Activated CD4-positive, alpha-beta memory T cell treated with anti-CD3 and anti-CD28 coated beads for 36 hours (primary cell): ENCODE results near the gene GREM1. TPM values are rescaled to one million over a fixed set of nuclear protein-coding genes. Genes with fewer than 3 reads are reported as not detected.

ENCODE experiments used
- CTCF ChIA-PET: fragments of 350-600 bp; sonication (Branson Sonifier 250); formaldehyde crosslinking; loops from one replicate; lab custom pipeline; 2021; ENCODE audit warnings: antibody characterized with exemption, inconsistent platforms; lab: Charles Lee
- POLR2A ChIA-PET: fragments of 350-600 bp; sonication (Branson Sonifier 250); formaldehyde crosslinking; loops from one replicate; lab custom pipeline; 2021; ENCODE audit warnings: antibody characterized with exemption; lab: Charles Lee
- DNase-seq: peaks from one replicate; pipeline ENCODE4 v3.0.0-alpha.2; 2020
- H3K27ac Mint-ChIP-seq: one replicate; pipeline ENCODE4 v1.8.0; 2021; ENCODE audit warnings: mixed read lengths
- H3K27me3 Mint-ChIP-seq: one replicate; pipeline ENCODE4 v1.8.0; 2021; ENCODE audit warnings: mixed read lengths
- H3K36me3 Mint-ChIP-seq: one replicate; pipeline ENCODE4 v1.8.0; 2021; ENCODE audit warnings: mixed read lengths
- H3K4me1 Mint-ChIP-seq: one replicate; pipeline ENCODE4 v1.8.0; 2021; ENCODE audit warnings: low read depth, mixed read lengths
- H3K4me3 Mint-ChIP-seq: one replicate; pipeline ENCODE4 v1.8.0; 2021; ENCODE audit warnings: mild to moderate bottlenecking, mixed read lengths
- H3K9me3 Mint-ChIP-seq: one replicate; pipeline ENCODE4 v1.8.0; 2021; ENCODE audit warnings: mixed read lengths
- intact Hi-C: fragments of 100-400 bp; cut with micrococcal nuclease; formaldehyde crosslinking; loops from one replicate; pipeline ENCODE4 v1.15.1; 2023
- total RNA-seq, 2 experiments: library from RNA; stranded (reverse); gene quantifications; one replicate each; pipeline ENCODE4 v1.2.3, GENCODE V29; 2021

Gene GREM1
- total RNA-seq, 2 experiments from 2014 or later, result not detected

DNA sequence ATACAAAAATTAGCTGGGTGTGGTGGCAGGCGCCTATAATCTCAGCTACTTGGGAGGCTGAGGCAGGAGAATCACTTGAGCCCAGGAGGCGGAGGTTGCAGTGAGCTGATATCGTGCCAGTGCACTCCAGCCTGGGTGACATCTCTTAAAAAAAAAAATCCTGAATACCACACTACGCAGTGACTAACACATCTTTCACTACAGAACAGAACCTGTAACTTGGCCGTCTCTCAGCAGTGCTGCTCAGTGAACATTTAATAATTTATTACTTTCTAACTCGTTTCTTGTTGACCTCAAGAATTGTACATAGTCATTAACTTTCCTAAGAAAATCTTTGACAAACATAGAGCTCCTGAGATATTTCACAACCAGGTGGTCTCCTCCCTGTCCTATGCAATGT is 3.8 kb downstream of the GREM1 start:
- H3K36me3 Mint-ChIP-seq, result peaks cover 2% of the 10 kb centered on the region
- H3K27me3 Mint-ChIP-seq, result peaks cover 68% of the 10 kb centered on the region
- H3K4me1 Mint-ChIP-seq, result peaks cover 27% of the 10 kb centered on the region
- POLR2A ChIA-PET, result no interaction called here
- CTCF ChIA-PET, result interaction anchor here (2.8 kb wide), 1 partner anchor 59 kb away, joined by 8 read pairs; no protein-coding TSS in a partner anchor
- H3K4me3 Mint-ChIP-seq, result no peak overlapping the region
- intact Hi-C loops, result no loop called here
- peaks cover 2% of the 10 kb centered on the region for H3K9me3 Mint-ChIP-seq
- no peak overlapping the region for H3K27ac Mint-ChIP-seq
- DNase-seq, result no peak

DNA sequence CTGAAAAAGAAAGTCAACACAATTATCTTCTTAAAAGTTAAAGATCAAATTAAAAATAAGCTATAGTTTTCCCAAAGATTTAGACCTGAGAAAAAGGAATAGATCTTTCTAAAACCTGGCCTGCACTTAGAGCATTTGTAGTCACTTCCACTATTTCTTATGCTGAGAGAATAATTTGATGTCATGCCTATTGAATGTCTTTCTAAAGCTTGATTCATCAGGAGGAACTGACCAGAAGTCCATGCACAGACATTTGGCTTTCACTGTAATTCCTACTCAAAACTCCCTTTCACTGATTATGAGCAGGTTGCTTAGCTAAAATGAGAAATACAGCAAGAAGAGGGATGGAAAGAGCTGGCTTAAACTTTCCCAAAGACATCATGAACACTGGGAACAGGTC is 4.3 kb downstream of the GREM1 start:
- POLR2A ChIA-PET, result no interaction called here
- CTCF ChIA-PET, result interaction anchor here (2.8 kb wide), 1 partner anchor 59 kb away, joined by 8 read pairs; no protein-coding TSS in a partner anchor
- H3K4me3 Mint-ChIP-seq, result no peak overlapping the region
- peaks cover 2% of the 10 kb centered on the region for H3K9me3 Mint-ChIP-seq
- DNase-seq, result no peak
- no peak overlapping the region for H3K27ac Mint-ChIP-seq
- intact Hi-C loops, result no loop called here
- peaks cover 2% of the 10 kb centered on the region for H3K36me3 Mint-ChIP-seq
- H3K27me3 Mint-ChIP-seq, result peaks cover 68% of the 10 kb centered on the region
- H3K4me1 Mint-ChIP-seq, result peaks cover 21% of the 10 kb centered on the region

DNA sequence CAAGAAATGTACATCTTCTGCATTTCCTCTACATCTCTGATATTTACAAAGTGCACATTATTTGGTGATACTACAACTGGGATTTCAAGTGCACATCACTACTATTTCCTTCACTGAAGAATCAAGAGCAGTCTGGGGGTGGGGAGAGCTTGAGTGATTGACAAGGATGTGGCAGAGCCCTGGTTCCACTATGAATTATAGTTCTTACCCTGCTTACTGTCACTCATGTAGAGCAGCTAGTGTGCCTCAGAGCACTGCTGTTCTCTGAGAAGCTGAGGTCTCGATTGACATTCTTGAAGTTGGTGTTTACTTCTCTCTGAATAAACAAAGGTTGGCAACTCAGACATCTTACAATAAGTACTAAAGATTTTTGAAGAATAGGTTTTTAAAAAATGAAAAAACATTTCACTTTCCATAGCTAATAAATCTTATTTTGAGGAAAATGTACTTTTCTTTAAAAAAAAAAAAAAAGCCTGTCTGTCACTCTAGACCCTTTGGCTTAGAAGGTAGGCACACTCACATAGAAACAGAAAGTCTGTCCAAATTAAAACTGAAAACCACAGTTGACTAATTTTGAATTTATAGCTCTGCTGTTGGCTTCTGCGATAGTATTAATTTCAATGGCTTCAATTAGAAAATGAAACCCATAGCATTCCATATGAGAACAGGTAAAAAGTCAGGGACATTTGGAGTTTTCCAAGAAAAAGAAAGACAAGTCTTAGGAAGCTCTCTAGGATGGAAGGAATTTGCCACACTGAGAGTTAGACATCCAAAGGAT is 5.6 kb downstream of the GREM1 start:
- peaks cover 2% of the 10 kb centered on the region for H3K36me3 Mint-ChIP-seq
- ChIA-PET CTCF (interaction anchor here (2.8 kb wide), 1 partner anchor 61 kb away, joined by 8 read pairs; no protein-coding TSS in a partner anchor), POLR2A (no interaction called here)
- peaks cover 65% of the 10 kb centered on the region for H3K27me3 Mint-ChIP-seq
- DNase-seq, result no peak
- H3K4me1 Mint-ChIP-seq, result peaks cover 16% of the 10 kb centered on the region
- no peak overlapping the region for H3K27ac Mint-ChIP-seq
- intact Hi-C loops, result no loop called here
- H3K4me3 Mint-ChIP-seq, result no peak overlapping the region
- peaks cover 2% of the 10 kb centered on the region for H3K9me3 Mint-ChIP-seq

- no peak overlapping the region for H3K4me3 Mint-ChIP-seq
- no peaks in the 10 kb centered on the region for H3K4me1 Mint-ChIP-seq
- no peak for DNase-seq
- CTCF ChIA-PET, result no interaction called here
- peaks cover 2% of the 10 kb centered on the region for H3K9me3 Mint-ChIP-seq
- no peak overlapping the region for H3K27ac Mint-ChIP-seq
- POLR2A ChIA-PET, result no interaction called here
- intact Hi-C loops, result no loop called here
- no peaks in the 10 kb centered on the region for H3K36me3 Mint-ChIP-seq
- peaks cover 35% of the 10 kb centered on the region for H3K27me3 Mint-ChIP-seq
Observed at GRCh38 chr15:32729700-32730395, 12.0 kb downstream of the GREM1 start.

DNA sequence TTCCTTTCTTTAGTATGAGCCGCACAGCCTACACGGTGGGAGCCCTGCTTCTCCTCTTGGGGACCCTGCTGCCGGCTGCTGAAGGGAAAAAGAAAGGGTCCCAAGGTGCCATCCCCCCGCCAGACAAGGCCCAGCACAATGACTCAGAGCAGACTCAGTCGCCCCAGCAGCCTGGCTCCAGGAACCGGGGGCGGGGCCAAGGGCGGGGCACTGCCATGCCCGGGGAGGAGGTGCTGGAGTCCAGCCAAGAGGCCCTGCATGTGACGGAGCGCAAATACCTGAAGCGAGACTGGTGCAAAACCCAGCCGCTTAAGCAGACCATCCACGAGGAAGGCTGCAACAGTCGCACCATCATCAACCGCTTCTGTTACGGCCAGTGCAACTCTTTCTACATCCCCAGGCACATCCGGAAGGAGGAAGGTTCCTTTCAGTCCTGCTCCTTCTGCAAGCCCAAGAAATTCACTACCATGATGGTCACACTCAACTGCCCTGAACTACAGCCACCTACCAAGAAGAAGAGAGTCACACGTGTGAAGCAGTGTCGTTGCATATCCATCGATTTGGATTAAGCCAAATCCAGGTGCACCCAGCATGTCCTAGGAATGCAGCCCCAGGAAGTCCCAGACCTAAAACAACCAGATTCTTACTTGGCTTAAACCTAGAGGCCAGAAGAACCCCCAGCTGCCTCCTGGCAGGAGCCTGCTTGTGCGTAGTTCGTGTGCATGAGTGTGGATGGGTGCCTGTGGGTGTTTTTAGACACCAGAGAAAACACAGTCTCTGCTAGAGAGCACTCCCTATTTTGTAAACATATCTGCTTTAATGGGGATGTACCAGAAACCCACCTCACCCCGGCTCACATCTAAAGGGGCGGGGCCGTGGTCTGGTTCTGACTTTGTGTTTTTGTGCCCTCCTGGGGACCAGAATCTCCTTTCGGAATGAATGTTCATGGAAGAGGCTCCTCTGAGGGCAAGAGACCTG is 13.2 kb downstream of the GREM1 start:
- intact Hi-C loops, result no loop called here
- Mint-ChIP-seq H3K27ac (no peak overlapping the region), H3K4me1 (no peaks in the 10 kb centered on the region), H3K36me3 (no peaks in the 10 kb centered on the region), H3K4me3 (no peak overlapping the region), H3K9me3 (no peaks in the 10 kb centered on the region), H3K27me3 (peaks cover 34% of the 10 kb centered on the region)
- ChIA-PET CTCF (no interaction called here), POLR2A (no interaction called here)
- DNase-seq, result no peak

DNA sequence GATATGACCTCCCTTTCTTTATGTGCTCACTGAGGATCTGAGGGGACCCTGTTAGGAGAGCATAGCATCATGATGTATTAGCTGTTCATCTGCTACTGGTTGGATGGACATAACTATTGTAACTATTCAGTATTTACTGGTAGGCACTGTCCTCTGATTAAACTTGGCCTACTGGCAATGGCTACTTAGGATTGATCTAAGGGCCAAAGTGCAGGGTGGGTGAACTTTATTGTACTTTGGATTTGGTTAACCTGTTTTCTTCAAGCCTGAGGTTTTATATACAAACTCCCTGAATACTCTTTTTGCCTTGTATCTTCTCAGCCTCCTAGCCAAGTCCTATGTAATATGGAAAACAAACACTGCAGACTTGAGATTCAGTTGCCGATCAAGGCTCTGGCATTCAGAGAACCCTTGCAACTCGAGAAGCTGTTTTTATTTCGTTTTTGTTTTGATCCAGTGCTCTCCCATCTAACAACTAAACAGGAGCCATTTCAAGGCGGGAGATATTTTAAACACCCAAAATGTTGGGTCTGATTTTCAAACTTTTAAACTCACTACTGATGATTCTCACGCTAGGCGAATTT is 14.9 kb downstream of the GREM1 start:
- Mint-ChIP-seq H3K27me3 (peaks cover 28% of the 10 kb centered on the region), H3K27ac (no peak overlapping the region)
- CTCF ChIA-PET, result no interaction called here

GRCh38 chr15:32733281-32733680 is 15.5 kb downstream of the GREM1 start:
- no peaks in the 10 kb centered on the region for H3K9me3 Mint-ChIP-seq
- H3K36me3 Mint-ChIP-seq, result no peaks in the 10 kb centered on the region
- H3K27me3 Mint-ChIP-seq, result peaks cover 25% of the 10 kb centered on the region
- POLR2A ChIA-PET, result no interaction called here
- no peak for DNase-seq
- H3K4me1 Mint-ChIP-seq, result no peaks in the 10 kb centered on the region
- no peak overlapping the region for H3K27ac Mint-ChIP-seq
- intact Hi-C loops, result no loop called here
- H3K4me3 Mint-ChIP-seq, result no peak overlapping the region
- CTCF ChIA-PET, result no interaction called here

More for the DNA sequence above, 14.9 kb downstream of the GREM1 start:
- no peaks in the 10 kb centered on the region for H3K36me3 Mint-ChIP-seq
- H3K4me1 Mint-ChIP-seq, result no peaks in the 10 kb centered on the region
- DNase-seq, result no peak
- H3K9me3 Mint-ChIP-seq, result no peaks in the 10 kb centered on the region
- H3K4me3 Mint-ChIP-seq, result no peak overlapping the region
- POLR2A ChIA-PET, result no interaction called here
- intact Hi-C loops, result no loop called here

- POLR2A ChIA-PET, result no interaction called here
- Mint-ChIP-seq H3K27me3 (peaks cover 14% of the 10 kb centered on the region), H3K9me3 (no peaks in the 10 kb centered on the region), H3K4me3 (no peak overlapping the region), H3K27ac (no peak overlapping the region), H3K36me3 (no peaks in the 10 kb centered on the region), H3K4me1 (no peaks in the 10 kb centered on the region)
- no peak for DNase-seq
- CTCF ChIA-PET, result no interaction called here
- intact Hi-C loops, result no loop called here
Observed at GRCh38 chr15:32735989-32736700, 18.3 kb downstream of the GREM1 start.

DNA sequence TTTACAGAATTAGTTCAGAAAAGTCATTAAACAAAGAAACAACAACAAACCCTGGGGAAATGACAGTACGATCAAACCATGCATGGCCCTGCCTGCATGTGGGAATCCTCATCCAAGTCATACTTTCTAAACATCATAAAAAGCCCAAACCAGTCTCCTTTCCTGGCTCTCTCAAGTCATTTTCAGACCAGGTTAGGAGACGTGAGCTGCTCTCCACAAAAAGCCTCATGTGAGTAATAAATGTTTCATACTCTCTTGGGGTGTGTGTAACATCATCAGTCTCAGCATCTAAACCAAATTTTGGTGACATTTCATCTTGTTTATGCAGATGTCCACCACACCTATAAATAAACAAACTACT is 18.9 kb downstream of the GREM1 start:
- POLR2A ChIA-PET, result no interaction called here
- Mint-ChIP-seq H3K36me3 (no peaks in the 10 kb centered on the region), H3K4me3 (no peak overlapping the region), H3K27ac (no peak overlapping the region), H3K4me1 (no peaks in the 10 kb centered on the region), H3K9me3 (no peaks in the 10 kb centered on the region), H3K27me3 (peaks cover 14% of the 10 kb centered on the region)
- CTCF ChIA-PET, result no interaction called here
- no peak for DNase-seq
- intact Hi-C loops, result no loop called here

- peaks cover 14% of the 10 kb centered on the region for H3K27me3 Mint-ChIP-seq
- H3K4me1 Mint-ChIP-seq, result no peaks in the 10 kb centered on the region
- DNase-seq, result no peak
- ChIA-PET POLR2A (no interaction called here), CTCF (no interaction called here)
- no peak overlapping the region for H3K27ac Mint-ChIP-seq
- H3K4me3 Mint-ChIP-seq, result no peak overlapping the region
- intact Hi-C loops, result no loop called here
- H3K9me3 Mint-ChIP-seq, result no peaks in the 10 kb centered on the region
- H3K36me3 Mint-ChIP-seq, result no peaks in the 10 kb centered on the region
Observed at GRCh38 chr15:32737304-32737703, 19.5 kb downstream of the GREM1 start.

- ChIA-PET POLR2A (no interaction called here), CTCF (no interaction called here)
- H3K27me3 Mint-ChIP-seq, result peaks cover 19% of the 10 kb centered on the region
- DNase-seq, result no peak
- no peaks in the 10 kb centered on the region for H3K4me1 Mint-ChIP-seq
- H3K9me3 Mint-ChIP-seq, result no peaks in the 10 kb centered on the region
- no peak overlapping the region for H3K4me3 Mint-ChIP-seq
- H3K27ac Mint-ChIP-seq, result no peak overlapping the region
- H3K36me3 Mint-ChIP-seq, result no peaks in the 10 kb centered on the region
- intact Hi-C loops, result no loop called here
Observed at GRCh38 chr15:32738666-32739065, 20.9 kb downstream of the GREM1 start.
